CD8-positive, alpha-beta memory T cell (primary cell): ENCODE results near the gene NPHS1. TPM values are rescaled to one million over a fixed set of nuclear protein-coding genes. Genes with fewer than 3 reads are reported as not detected.

Experiments used
- CTCF ChIA-PET: fragments of 350-600 bp; sonication (Branson Sonifier 250); formaldehyde crosslinking; loops from one replicate; lab custom pipeline; 2021; ENCODE audit warnings: antibody characterized with exemption; lab: Charles Lee
- POLR2A ChIA-PET: fragments of 350-600 bp; sonication (Branson Sonifier 250); formaldehyde crosslinking; loops from one replicate; lab custom pipeline; 2021; ENCODE audit warnings: antibody characterized with exemption; lab: Charles Lee
- DNase-seq, 5 donors: peaks; one replicate each; pipeline versions ENCODE4 v3.0.0 to v3.0.0-alpha.2; 2020 to 2022; ENCODE audit warnings: mixed read lengths in 1 of 5
- H3K27ac ChIP-seq: one replicate; pipeline ENCODE4 v1.7.0; 2013; ENCODE audit warnings: low read depth, mild to moderate bottlenecking, low read length, moderate library complexity
- H3K27me3 ChIP-seq: 2 replicates; pipeline ENCODE4 v1.7.0; 2013; ENCODE audit warnings: low read length, mild to moderate bottlenecking; ENCODE audit not compliant: insufficient read depth, poor library complexity, severe bottlenecking
- H3K36me3 ChIP-seq: 2 replicates; pipeline ENCODE4 v1.7.0; 2013; ENCODE audit warnings: mild to moderate bottlenecking, low read length, moderate library complexity; ENCODE audit not compliant: insufficient read depth
- H3K4me1 ChIP-seq: 2 replicates; pipeline ENCODE4 v1.7.0; 2013; ENCODE audit warnings: mild to moderate bottlenecking, low read length, moderate library complexity; ENCODE audit not compliant: insufficient read depth
- H3K4me3 ChIP-seq: 2 replicates; pipeline ENCODE4 v1.7.0; 2013; ENCODE audit warnings: mild to moderate bottlenecking, low read length
- H3K9me3 ChIP-seq: 2 replicates; pipeline ENCODE4 v1.7.0; 2013; ENCODE audit warnings: mild to moderate bottlenecking, low read length
- H3K27ac Mint-ChIP-seq, 8 donors: one replicate each; pipeline ENCODE4 v1.8.0; 2020 to 2021; ENCODE audit warnings: mixed read lengths in 8 of 8, mild to moderate bottlenecking in 6 of 8, inconsistent platforms in 3 of 8, moderate library complexity in 3 of 8
- H3K27me3 Mint-ChIP-seq, 2 donors: one replicate each; pipeline ENCODE4 v1.8.0; 2020 to 2021; ENCODE audit warnings: mixed read lengths in 2 of 2, mild to moderate bottlenecking in 1 of 2, moderate library complexity in 1 of 2
- H3K36me3 Mint-ChIP-seq, 3 donors: one replicate each; pipeline ENCODE4 v1.8.0; 2020 to 2021; ENCODE audit warnings: mixed read lengths in 3 of 3, inconsistent platforms in 1 of 3, mild to moderate bottlenecking in 1 of 3
- H3K4me1 Mint-ChIP-seq, 3 donors: one replicate each; pipeline ENCODE4 v1.8.0; 2020 to 2021; ENCODE audit warnings: mixed read lengths in 3 of 3, inconsistent platforms in 1 of 3, mild to moderate bottlenecking in 1 of 3
- H3K4me3 Mint-ChIP-seq, 7 donors: one replicate each; pipeline ENCODE4 v1.8.0; 2020 to 2021; ENCODE audit warnings: mixed read lengths in 7 of 7, mild to moderate bottlenecking in 6 of 7, moderate library complexity in 4 of 7, inconsistent platforms in 2 of 7
- H3K9me3 Mint-ChIP-seq, 5 donors: one replicate each; pipeline ENCODE4 v1.8.0; 2020 to 2022; ENCODE audit warnings: mixed read lengths in 5 of 5, mild to moderate bottlenecking in 3 of 5, moderate library complexity in 2 of 5, inconsistent platforms in 1 of 5
- polyA plus RNA-seq: library from polyadenylated mRNA; unstranded; fragments of 300-500 nt; fragmentation: Illumina TruSeq; gene quantifications from one replicate; pipeline ENCODE4 v1.2.3, GENCODE V29; 2021
- total RNA-seq, 2 experiments: library from RNA; stranded (reverse); gene quantifications; one replicate each; pipeline ENCODE4 v1.2.3, GENCODE V29; 2021

NPHS1 gene
- total and polyA plus RNA-seq, 3 experiments from 2014 or later: not detected

DNA sequence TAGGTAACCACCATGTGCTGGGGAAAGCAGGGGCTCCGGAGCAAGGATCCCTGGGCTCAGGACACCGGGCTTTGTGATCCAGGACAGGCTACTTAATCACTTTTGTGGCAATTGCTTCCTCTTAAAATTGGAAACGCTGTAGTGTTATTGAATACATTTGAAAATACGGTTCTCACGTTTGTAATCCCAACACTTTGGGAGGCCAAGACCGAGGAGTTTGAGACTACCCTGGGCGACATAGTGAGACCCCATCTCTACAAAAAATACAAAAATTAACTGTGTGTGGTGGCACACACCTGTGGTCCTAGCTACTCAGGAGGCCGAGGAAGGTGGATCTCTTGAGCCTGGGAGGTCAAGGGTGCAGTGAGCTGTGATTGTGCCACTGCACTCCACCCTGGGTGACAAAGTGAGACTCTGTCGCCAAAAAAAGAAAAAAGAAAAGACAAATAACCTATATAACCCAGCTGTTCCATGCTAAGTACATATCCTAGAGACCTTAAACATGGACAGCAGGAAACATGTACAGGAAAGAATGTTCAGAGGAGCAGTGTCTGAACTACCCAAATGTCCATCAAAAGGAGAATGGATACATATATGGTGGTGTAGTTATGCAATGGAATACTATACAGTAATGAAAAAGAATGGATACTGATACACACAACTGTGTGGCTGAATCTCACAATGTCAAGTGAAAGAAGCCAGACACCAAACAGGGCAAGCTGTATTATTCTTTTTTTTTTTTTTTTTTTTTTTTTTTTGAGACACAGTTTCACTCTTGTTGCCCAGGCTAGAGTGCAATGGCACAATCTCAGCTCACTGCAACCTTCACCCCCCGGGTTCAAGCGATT lies 39.0 kb downstream of the NPHS1 start:
- no peak overlapping the region for H3K27ac ChIP-seq
- CTCF ChIA-PET: no interaction called here
- no peaks in the 10 kb centered on the region for H3K36me3 ChIP-seq
- no peaks in the 10 kb centered on the region for H3K4me1 ChIP-seq
- no peak overlapping the region for H3K4me3 ChIP-seq
- no peaks in the 10 kb centered on the region for H3K9me3 ChIP-seq
- Mint-ChIP-seq H3K27ac (no peak overlapping the region), H3K27me3 (peaks cover 27 to 30% of the 10 kb centered on the region in 2 donors), H3K4me3 (no peak overlapping the region), H3K36me3 (no peaks in the 10 kb centered on the region), H3K4me1 (no peaks in the 10 kb centered on the region), H3K9me3 (no peaks in the 10 kb centered on the region)
- H3K27me3 ChIP-seq: no peaks in the 10 kb centered on the region
- no peak for DNase-seq
- POLR2A ChIA-PET: interaction anchor here (0.5 kb wide), 1 partner anchor 40 kb away, joined by 6 read pairs; no protein-coding TSS in a partner anchor

DNA sequence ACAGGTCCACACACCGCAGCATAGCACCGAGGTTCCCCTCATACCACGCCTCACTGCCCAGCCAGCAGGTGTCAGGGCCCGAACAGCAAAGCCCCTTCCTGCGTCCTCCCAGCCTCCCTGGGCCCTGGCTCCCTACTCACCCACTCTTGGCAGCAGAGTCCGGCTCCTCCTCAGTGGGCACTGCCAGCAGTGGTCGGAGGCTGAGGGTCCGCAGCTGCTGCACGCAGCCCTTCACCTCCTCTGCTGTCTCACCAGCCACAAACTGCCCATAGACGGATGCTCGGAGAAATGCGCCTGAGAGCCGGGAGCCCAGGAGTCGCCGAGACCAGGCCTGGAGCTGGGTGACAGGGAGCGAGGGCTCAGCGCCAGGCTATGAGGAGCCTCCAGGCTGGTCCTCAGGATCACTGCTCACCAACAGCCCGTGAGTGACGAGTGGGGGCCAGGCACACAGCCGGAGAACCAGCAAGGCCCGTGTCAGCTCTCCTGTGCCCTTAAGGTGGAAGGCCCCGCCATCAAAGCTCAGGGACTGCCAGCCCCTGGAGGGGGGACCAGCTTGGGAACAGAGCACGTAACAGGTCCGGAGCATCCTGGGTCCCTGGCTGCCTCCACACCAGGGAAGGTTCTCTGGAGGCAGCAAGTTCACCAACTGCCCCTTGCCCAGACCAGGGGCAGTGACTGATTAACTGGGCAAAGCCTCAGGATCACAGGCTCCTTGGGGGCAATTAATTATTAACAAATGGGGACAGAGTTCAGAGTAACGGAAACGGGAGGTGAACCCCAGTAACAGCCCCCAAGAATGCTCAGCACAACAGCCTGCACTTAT lies 39.9 kb downstream of the NPHS1 start, which contains the start of gene PRODH2:
Gene PRODH2 (minus strand): TSS at position 626 of the 823 bp plus-strand sequence. CDS start 40 bp downstream, at position 586.
- Histone ChIP-seq H3K27me3 (no peaks in the 10 kb centered on the region), H3K4me3 (no peak within 1 kb of the TSS), H3K27ac (no peak within 1 kb of the TSS), H3K9me3 (no peaks in the 10 kb centered on the region), H3K4me1 (no peaks in the 10 kb centered on the region), H3K36me3 (no peaks in the 10 kb centered on the region)
- ChIA-PET CTCF (no interaction called here), POLR2A (interaction anchor here (0.5 kb wide), 1 partner anchor 41 kb away, joined by 6 read pairs; no protein-coding TSS in a partner anchor)
- no peak within 1 kb of the TSS for H3K27ac Mint-ChIP-seq
- no peaks in the 10 kb centered on the region for H3K9me3 Mint-ChIP-seq
- H3K4me1 Mint-ChIP-seq: no peaks in the 10 kb centered on the region
- H3K27me3 Mint-ChIP-seq: peaks cover 25 to 31% of the 10 kb centered on the region in 2 donors
- DNase-seq: peak in 1 of 5 donors; percentile 44
- no peak within 1 kb of the TSS for H3K4me3 Mint-ChIP-seq
- H3K36me3 Mint-ChIP-seq: no peaks in the 10 kb centered on the region

DNA sequence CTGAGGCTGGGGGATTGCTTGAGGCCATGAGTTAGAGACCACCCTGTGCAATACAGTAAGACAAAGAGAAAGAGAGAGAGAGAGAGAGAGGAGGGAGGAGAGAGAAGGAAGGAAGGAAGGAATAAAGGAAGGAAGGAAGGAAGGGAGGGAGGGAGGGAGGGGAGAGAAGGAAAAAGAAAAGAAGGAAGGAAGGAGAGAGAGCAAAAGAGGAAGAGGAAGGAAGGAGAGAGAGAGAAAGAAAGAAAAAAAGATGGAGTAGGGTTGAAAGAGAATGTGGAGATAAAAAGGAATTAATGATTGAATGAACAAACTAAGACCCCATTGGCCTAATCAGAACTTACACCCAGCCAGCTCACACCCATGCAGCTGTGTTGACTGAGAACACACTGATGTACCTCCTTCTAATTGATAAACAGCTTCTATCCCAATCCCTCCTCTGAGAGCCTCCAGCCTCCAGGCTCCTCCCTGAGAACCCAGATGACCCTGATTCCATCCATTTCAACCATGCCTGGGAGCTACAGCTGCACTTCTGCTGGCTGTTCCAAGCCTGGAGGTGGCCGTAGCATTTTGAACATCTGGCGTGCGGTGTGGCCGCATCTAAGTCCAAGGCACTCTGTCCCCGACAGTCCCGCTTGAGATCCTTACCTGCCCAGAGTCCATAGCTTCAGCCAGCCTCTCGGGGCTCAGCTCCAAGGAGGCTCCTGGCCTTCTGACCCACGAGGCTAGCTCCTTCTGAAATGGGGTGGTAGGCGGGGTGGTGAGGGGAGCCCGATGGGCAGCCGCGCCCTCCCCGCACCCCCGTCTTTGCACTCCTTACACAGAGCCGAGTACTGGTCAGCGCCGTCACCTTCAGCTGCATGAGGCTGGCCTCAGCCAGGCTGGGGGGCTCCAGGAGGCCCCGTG lies 40.7 kb downstream of the NPHS1 start:
- H3K9me3 Mint-ChIP-seq: no peaks in the 10 kb centered on the region
- DNase-seq: no peak
- H3K4me3 ChIP-seq: no peak overlapping the region
- H3K4me1 Mint-ChIP-seq: no peaks in the 10 kb centered on the region
- ChIA-PET CTCF (no interaction called here), POLR2A (no interaction called here)
- no peaks in the 10 kb centered on the region for H3K4me1 ChIP-seq
- H3K27me3 ChIP-seq: no peaks in the 10 kb centered on the region
- no peaks in the 10 kb centered on the region for H3K36me3 ChIP-seq
- no peak overlapping the region for H3K4me3 Mint-ChIP-seq
- no peaks in the 10 kb centered on the region for H3K9me3 ChIP-seq
- no peak overlapping the region for H3K27ac Mint-ChIP-seq
- H3K36me3 Mint-ChIP-seq: no peaks in the 10 kb centered on the region
- no peak overlapping the region for H3K27ac ChIP-seq
- peaks cover 23 to 30% of the 10 kb centered on the region in 2 donors for H3K27me3 Mint-ChIP-seq

DNA sequence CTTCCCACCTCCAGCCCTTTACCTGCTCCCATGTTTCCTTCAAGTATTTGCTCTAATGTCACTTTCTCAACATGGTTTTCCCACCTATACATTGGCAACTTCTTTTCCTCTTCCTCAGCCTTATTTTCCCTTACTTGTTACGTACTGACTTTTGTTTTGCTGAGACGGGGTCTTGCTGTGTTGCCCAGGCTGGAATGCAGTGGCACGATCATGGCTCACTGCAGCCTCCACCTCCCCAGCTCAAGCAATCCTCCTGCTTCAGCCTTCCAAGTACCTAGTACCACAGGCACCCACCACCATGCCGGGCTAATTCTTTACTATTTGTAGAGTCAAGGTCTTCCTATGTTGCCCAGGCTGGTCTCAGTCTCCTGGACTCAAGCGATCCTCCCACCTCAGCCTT lies 44.7 kb downstream of the NPHS1 start:
- H3K27ac Mint-ChIP-seq: peak overlapping the region in 1 of 8 donors; percentile 36
- H3K4me1 Mint-ChIP-seq: peaks cover 11 to 13% (median 12%) of the 10 kb centered on the region in 3 donors
- Histone ChIP-seq H3K4me1 (no peaks in the 10 kb centered on the region), H3K4me3 (no peak overlapping the region), H3K36me3 (no peaks in the 10 kb centered on the region), H3K9me3 (no peaks in the 10 kb centered on the region), H3K27ac (no peak overlapping the region), H3K27me3 (no peaks in the 10 kb centered on the region)
- H3K27me3 Mint-ChIP-seq: peaks cover 15 to 18% of the 10 kb centered on the region in 2 donors
- no peaks in the 10 kb centered on the region for H3K9me3 Mint-ChIP-seq
- H3K36me3 Mint-ChIP-seq: no peaks in the 10 kb centered on the region
- DNase-seq: no peak
- POLR2A ChIA-PET: no interaction called here
- CTCF ChIA-PET: no interaction called here
- no peak overlapping the region for H3K4me3 Mint-ChIP-seq

DNA sequence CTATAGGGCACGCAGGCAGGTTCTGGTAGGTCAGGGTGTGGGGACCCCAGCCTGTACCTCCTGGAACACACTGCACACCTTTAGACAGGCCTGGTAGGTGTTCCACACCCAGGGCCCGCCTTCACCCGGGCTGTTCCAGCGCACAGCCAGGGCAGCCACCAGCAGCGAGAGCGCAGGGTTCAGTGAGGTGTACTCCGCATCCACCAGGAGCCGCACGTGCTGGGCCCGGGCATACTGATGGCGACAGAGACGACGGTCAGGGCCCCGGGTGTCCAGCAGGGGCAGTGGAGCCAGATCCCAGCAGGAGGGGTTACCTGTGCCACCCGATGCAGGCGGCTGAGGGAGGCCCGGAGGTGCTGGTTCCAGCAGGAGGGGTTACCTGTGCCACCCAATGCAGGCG lies 45.7 kb downstream of the NPHS1 start:
- H3K27ac Mint-ChIP-seq: peak overlapping the region in 1 of 8 donors; percentile 42
- peaks cover 16 to 17% of the 10 kb centered on the region in 2 donors for H3K27me3 Mint-ChIP-seq
- Histone ChIP-seq H3K36me3 (no peaks in the 10 kb centered on the region), H3K4me3 (no peak overlapping the region), H3K4me1 (no peaks in the 10 kb centered on the region), H3K9me3 (no peaks in the 10 kb centered on the region), H3K27ac (no peak overlapping the region), H3K27me3 (no peaks in the 10 kb centered on the region)
- no peaks in the 10 kb centered on the region for H3K36me3 Mint-ChIP-seq
- DNase-seq: no peak
- POLR2A ChIA-PET: no interaction called here
- no peak overlapping the region for H3K4me3 Mint-ChIP-seq
- H3K4me1 Mint-ChIP-seq: peaks cover 11 to 13% (median 12%) of the 10 kb centered on the region in 3 donors
- no peaks in the 10 kb centered on the region for H3K9me3 Mint-ChIP-seq
- CTCF ChIA-PET: no interaction called here

DNA sequence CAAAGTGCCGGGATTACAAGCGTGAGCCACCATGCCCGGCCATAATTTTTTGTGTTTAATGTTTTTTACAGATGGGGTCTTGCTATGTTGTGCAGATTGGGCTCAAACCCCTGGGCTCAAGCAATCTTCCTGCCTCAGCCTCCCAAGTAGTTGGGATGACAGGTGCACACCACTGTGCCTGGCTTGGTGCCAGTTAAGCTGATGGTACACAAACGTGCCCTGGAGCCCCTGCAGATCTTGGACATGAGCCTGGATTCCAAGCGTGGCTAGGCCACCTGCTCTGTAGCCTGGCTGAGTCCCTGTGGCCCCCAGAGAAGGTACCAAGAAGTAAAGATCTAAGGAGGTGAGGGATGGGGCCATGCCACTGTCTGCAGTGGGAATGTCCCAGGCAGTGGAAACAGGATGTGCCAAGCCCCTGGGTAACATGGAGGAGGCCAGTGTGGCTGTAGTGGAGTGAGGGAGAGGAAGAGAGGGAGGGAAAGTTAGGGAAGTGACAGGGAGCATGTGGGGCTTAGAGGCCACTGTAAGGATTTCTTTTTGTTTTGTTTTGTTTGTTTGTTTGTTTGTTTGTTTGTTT lies 46.7 kb downstream of the NPHS1 start:
- H3K4me1 Mint-ChIP-seq: peaks cover 11 to 13% (median 12%) of the 10 kb centered on the region in 3 donors
- no peaks in the 10 kb centered on the region for H3K9me3 Mint-ChIP-seq
- no peak overlapping the region for H3K4me3 Mint-ChIP-seq
- no peaks in the 10 kb centered on the region for H3K4me1 ChIP-seq
- no peaks in the 10 kb centered on the region for H3K27me3 ChIP-seq
- H3K9me3 ChIP-seq: no peaks in the 10 kb centered on the region
- POLR2A ChIA-PET: no interaction called here
- no peak overlapping the region for H3K4me3 ChIP-seq
- no peak overlapping the region for H3K27ac ChIP-seq
- no peak for DNase-seq
- H3K27ac Mint-ChIP-seq: no peak overlapping the region
- CTCF ChIA-PET: no interaction called here
- H3K36me3 Mint-ChIP-seq: no peaks in the 10 kb centered on the region
- H3K27me3 Mint-ChIP-seq: peaks cover 9 to 13% of the 10 kb centered on the region in 2 donors
- H3K36me3 ChIP-seq: no peaks in the 10 kb centered on the region

DNA sequence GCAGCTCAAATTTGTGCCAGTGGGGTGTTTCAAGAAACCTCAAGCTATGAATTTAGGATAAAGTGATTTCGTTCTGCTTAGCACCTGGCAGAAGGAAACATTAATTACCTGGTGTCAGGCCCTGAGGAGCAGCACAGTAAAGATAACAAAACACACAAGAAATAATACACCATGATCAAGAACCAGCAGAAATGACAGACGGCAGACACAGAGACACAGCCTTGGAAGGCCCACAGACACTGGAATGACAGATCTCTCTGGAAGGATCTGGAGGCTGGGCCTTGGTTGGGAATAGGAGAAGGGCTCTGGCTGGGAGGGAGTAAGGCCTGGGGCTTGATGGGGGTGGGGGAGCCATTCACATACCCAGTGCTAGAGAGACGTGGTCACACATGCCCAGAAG lies 50.5 kb downstream of the NPHS1 start:
- CTCF ChIA-PET: no interaction called here

More for the DNA sequence above, 50.5 kb downstream of the NPHS1 start:
- no peaks in the 10 kb centered on the region for H3K27me3 ChIP-seq
- DNase-seq: no peak
- Mint-ChIP-seq H3K4me3 (no peak overlapping the region), H3K4me1 (peaks cover 12 to 16% (median 13%) of the 10 kb centered on the region in 3 donors), H3K27me3 (peaks cover 14 to 21% of the 10 kb centered on the region in 2 donors), H3K27ac (no peak overlapping the region), H3K36me3 (no peaks in the 10 kb centered on the region), H3K9me3 (no peaks in the 10 kb centered on the region)
- H3K4me1 ChIP-seq: no peaks in the 10 kb centered on the region
- no peak overlapping the region for H3K4me3 ChIP-seq
- H3K27ac ChIP-seq: no peak overlapping the region
- POLR2A ChIA-PET: no interaction called here
- no peaks in the 10 kb centered on the region for H3K36me3 ChIP-seq
- H3K9me3 ChIP-seq: no peaks in the 10 kb centered on the region
